ENCODE data around the gene DPP10.

DPP10 gene

DNA sequence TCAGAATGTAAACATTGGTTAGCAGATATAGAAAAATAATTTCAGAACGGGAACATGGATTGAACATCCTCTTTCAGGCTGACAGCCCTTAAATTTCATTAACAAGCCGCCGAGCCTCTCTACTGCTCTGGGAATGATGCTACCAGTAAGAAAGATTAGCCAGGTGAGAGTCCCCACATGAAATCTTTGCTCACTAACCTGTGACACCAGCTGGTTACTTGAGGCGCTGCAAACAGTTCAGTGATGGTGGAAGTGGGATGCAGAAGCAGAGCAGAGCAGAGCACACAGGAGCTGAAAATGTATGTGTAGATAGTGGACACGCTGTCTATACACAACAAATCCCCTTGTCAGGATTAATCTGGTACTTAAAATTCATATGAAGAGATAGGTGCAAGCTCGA, 721.1 kb downstream of the DPP10 start:
- no peak for DNase-seq

DNA sequence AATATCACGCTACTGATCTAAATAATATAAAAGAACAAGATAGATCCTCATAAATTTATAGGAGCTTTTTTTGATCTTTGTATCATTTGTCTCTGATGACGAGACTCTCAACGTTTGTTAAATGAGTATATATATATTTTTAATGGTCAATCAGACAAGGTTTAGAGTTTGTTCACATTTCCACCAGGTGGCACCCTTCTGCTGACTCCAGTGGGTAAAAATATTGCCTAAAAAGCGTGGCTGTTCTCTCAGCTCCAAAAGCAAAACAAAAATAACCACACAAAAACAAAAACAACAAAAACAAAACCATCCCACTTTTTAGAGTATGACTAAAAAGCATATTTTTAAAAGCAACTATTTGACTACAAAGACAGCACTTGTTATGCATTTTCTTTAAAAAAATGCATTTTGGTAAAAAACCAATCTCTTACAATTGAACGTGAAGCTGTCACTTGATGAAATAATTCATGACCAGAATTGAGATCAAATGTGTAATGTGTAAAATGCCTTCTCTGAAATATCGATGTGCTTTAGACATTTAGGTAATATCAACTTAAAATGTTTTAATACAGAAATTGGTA, 723.2 kb downstream of the DPP10 start:
- DNase-seq = peak; percentile 63

DNA sequence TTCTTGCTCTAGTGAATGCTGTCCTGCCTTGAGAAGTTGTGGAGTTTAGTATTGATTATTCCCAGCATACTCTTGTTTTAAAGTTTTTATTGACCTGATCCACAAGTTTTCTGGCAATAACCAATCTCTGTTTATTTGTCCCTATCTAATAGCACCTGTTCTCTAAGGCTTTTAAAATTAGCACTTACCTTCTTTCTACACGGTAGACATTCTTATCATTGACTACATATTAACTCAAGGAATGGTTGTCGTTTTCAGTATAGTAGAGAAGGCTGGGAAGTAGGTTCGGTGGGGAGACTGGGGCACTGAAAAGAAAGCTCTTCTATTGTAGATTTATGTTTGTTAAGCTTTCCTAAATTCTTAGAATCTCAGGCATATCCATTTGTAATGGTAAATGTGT, 726.0 kb downstream of the DPP10 start:
- DNase-seq = no peak

DNA sequence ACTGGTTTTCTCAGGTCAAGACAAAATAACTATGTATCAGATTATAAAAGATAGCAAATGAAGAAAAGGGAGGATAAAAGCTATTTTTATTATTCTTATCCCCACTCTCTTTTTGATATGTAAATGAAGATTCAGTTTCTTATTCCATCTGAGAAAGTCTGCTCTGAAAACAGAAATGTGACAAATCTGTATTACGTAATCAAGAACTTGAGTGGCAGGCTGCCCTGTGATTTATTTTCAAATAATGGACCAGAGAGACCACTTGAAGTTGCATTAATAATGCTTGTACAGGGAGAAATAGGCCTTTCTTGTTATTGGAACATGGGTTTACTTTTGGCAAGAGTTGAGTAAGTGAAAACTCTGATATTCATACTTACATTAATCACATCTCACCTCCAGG, 727.4 kb downstream of the DPP10 start:
- DNase-seq = no peak

DNA sequence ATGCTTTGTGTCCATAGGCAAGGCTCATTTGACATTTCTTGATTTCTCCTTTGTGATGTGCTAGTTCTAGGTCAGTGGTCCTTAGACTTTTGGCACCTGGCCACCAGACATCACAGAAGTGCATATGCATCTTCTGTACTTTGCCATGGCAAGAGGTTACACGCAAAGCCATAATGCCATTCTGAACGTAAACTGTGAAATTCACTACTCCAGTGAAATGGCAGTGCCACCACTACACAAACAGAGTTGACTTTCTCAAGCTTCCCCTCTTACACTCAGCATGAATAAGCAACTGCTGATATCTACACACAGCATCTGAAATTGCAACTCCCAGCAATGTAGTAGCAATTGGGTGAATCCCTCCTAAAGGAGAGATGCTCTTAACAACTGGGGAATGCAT, 729.3 kb downstream of the DPP10 start:
- no peak for DNase-seq

DNA sequence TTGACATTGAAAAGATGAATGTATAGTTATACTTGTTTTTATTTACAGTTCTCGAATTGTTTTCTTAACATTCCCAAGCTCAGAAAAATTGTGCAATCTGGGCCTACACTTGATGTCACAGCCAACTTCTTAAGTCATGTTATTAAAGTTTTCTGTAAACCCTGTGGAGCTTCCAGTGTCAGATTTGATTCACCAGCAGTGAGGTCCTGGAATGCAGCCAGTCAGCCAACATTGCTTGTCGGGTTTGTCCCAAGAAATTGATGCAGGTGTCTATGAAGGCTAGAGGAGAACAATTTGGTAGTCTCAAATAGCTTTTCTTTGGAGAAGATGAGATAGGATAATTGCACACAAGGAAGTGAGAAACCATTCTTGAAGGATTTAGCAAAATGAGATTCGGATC, 732.2 kb downstream of the DPP10 start:
- no peak for DNase-seq

DNA sequence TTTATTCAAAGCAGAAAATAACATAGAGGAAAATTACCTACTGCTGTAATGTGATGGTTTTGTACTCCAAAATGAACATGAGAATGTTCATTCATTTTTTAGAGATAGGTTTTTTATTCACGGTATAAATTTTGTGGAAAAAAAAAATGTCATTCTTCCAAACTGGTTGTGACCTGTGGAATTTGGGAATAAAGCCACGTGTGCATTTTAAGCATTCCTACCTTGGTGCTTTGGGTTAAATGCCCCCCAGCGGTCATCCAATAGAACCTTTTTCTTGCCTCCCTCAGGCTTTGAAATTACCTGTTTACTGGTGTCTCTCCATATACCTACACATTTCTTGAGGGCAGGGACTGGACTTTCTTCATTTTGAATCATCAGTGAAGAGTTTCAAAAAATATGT, 740.7 kb downstream of the DPP10 start:
- DNase-seq = no peak

DNA sequence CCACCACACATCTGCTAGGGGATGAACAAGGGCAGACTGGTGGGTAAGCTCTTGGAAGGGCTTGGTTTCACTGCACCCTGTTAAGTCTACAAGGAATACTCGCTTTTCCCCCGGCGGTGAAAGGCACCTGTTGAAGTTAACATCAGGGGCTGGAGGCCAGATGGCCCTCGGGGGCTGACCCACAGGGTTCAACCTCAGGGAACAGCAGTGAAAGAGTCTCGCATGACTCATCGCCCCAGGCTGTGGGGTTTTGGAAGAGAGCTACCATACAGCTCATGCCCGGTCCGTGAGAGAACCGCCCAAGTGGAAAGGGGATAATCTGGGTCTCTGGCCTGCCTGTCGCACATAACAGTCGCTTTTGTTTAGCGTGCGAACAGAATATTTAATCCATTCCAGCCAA, 748.0 kb downstream of the DPP10 start:
- no peak for DNase-seq

DNA sequence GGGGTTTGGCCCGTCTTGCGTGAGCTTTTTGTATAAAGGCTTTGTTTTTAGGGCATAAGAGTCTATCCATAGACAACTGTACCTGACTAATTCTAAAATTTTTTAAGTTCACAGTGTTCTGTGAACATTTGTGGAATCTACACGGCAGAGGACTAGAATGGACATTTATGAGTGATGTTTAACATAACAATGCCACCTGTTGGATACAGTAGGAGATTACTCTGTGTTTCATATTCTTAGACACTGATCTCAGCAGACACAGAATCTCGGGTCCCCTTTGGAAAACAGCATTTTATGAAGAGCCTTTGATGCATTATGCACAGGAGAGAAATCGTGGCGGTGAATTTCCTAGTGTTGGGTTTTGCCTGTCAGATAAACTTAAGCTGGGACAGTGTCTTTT, 752.2 kb downstream of the DPP10 start:
- no peak for DNase-seq

DNA sequence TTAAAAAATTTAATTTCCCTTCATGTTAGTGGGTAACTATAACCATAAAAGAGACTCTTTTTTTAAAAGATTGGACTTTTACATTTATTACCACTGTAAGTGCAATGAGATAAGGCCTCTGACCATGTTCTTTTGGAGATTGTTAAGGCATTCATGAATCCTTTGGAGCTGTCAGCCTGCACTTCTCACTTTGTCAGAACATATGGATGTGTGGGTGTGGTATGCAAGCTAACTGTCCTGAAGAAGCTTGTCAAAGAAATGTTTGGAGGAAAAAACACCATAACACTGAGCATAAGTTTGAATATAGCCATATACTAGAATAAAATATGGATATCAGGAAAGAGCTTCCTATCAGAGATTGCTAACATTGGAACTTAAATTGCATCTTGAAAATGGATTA, 754.1 kb downstream of the DPP10 start:
- no peak for DNase-seq

DNA sequence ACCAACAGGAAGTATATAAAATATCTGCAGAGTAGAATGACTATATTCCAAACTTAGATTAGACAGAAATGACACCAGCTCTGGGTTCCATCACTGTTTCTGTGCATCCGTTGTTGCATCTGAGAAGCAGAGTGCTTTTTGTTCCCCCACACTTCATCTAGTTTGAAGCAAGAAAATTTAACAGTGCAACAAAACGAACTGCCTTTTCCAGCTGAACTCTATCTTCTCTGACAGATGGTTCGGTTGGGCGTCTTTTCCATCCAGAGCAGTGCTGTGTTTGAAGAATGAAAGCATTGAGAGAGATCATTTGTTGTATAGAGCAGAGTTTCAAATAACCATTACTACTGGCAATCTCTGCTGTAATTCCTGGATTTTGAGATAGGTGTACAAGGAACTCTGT, 757.5 kb downstream of the DPP10 start:
- DNase-seq = no peak

DNA sequence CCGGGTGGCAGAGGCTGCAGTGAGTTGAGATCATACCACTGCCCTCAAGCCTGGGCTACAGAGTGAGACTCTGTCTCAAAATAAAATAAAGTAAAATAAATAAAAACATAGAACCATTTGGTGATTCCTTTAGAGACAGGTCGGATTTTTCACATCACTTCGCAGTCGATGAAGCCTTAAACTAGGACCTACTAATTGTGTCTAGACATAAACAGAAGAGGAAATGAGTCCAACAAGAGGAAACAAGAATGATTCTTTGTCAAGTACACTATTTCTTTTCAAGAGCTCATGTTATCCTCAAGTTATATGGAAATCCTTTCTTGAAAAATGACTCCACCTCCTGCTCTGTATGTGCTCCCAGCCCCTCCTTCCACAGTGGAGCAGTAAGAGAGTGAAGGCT, 758.9 kb downstream of the DPP10 start:
- DNase-seq = no peak

DNA sequence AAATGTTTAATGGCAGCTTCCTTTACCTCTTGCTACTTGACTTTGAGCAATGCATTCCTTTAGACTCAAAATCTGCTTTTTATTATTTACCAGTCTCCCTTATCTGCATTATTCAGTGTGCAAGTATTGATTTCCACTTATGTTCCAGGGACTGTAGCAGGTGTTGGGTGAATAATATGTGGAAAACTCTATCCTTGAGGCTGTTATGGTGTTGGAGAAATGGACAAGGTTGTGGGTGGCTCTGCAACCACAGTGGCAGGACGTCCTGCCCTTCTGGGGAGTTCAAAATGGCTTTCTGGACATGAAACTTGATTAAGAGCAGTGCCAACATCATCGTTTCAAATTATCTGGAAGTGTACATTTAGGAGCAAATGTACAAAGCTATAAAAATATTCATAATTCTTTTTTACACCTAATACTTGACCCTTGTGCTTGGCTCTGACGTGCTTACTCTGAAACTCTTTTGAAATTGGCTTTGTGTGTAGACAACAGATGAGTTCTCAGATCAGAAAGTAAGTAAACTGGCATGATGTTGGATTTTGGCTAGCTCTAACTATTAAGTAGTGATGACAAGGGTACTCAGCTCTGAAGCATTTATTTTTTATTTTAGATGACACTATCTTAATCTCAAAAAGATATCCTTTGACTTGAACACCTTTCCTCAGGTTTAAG, 766.2 kb downstream of the DPP10 start:
- DNase-seq = no peak

DNA sequence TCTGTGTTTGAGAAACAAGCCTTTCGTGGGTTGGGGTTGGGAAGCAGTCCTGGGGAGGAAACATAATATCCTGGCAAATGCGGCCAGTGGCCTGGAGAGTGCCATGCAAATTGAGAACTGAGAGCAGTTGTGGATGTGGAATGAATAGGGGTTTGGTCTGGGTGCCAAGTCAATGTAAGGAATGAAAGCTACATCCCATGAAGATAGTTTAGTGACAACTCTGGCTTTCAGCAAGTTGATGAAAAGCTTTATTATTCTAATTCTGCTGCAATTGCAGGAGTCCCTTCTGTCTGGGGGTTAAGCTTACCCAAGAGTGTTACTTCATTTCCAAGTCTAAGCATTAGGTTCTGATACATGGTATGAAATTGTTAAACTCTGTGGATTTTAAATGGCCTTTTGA, 771.6 kb downstream of the DPP10 start:
- no peak for DNase-seq

DNA sequence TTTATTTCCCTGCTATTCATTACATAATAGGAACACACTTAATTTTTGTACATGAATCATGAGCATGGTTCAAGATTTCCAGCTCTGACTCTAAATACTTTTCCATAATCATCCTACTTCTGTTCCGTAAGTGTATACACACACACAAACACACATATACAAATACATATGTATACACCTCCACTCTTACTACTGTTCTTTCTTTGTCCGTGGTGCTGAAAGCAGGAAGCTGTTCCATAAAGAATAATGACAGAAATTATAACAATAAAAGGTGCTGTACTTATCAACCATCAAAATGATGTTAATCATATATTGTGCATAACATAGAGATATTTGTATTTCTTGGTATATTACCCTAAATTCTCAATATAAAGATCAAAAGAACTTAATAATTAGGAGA, 776.9 kb downstream of the DPP10 start:
- DNase-seq = no peak

DNA sequence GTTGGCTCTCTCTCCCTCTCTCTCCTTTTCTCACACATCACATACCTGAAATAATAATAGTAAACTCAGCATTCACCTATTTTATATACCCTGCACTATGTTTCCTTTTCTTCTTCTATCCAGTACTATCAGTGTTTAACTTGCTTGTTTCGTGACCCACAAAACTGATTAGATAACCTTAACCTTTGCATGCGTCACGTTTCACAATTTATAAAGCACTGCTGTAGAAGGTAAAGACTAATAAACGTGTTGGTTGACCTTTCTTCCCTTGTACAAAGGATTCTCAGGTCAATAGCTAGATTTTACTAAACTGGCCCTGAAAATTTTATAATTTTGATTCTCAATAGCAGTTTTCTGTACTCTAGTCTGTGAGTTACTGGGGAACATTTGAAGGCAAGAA, 791.7 kb downstream of the DPP10 start:
- no peak for DNase-seq

DNA sequence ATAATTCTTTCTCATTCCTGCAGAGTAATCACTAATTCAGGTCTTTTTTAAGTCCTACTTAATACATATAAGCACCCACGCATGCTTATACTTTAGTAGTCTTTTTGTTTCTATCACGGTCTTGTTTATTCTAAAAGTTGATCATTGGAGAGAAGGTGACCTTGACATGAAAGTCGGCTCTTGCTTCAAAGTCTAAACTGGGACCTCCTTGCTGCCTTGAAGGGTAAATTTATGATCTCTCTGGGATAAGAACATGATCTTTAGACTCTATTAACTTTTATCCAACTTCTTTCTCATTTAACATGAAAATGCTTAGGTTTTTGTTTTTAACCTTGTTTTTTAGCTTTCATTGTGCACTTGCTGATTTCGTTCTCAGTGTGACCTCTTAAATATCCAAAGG, 792.3 kb downstream of the DPP10 start:
- DNase-seq = no peak

DNA sequence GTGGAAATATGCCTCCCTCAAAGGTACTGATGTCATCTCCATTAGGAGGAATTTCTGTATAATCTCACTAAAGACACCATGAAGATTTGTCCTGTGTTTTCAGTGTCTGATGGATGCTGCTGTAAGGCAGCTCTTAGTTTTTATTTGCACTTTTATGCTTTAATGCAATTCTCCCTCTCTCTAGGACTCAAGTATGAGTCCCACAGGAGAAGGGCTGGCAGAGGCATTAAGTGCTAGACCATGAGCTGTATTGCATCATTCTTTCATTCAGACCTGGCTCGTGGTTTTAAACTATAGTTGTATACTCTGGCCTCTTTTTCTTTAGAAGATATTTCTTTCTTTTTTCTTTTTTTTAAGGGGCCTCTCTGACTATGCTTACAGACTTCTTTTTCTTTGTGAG, 805.6 kb downstream of the DPP10 start:
- DNase-seq = no peak

DNA sequence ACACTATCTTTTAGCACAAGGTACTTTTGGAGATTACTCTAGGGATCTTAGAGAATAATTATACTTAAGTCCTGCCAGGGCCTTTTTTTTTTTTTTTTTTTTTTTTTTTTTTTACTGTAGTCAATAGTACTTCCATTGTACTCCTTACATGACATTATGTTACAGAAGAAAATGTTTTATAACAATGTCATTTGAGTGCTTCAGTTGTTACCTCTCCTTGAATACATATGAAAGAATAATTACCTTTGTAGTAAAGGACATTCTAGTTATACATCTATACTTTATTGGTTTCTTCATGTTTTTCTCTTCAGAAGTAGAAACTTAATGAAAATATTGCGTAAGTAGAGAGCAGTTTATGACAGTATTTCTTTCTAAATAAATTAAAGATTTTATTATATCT, 834.9 kb downstream of the DPP10 start:
- no peak for DNase-seq

DNA sequence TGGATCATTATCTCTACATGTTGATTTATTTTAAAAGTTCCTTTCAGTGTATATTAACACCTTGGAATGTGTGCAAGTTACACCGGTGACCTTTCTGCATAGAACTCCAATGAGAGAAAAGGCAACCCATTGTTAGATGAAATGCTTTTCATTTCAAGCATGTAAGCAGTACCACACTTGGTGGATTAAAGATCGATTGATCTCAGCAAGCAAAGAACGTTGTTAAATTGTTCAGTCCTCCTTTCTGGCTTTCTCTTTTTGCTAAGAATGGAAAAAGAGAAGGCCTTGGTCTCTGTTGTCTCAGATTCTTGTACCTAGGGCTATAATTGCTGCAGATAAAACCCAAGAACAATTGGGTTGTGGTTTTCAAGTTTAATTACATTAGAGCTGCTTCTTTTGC, 843.0 kb downstream of the DPP10 start:
- no peak for DNase-seq

DNA sequence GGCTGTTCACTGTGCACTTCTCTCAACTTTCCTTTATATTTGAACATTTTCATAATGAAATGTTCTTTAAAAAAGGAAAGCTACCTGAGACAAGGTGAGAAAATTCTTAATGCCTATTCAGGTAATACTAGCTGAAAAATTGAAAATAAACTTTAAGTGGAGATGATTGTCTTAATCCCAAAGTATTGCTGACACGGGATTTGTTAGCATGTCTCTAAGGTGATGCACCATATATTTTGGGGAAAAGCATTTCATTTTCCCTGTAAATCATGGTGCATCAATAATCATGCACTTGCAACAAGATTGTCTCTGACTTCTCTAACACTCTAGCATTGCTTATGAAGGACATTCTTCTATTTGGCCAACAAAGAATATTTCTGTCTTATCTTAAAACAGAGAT, 848.0 kb downstream of the DPP10 start:
- DNase-seq = no peak

DNA sequence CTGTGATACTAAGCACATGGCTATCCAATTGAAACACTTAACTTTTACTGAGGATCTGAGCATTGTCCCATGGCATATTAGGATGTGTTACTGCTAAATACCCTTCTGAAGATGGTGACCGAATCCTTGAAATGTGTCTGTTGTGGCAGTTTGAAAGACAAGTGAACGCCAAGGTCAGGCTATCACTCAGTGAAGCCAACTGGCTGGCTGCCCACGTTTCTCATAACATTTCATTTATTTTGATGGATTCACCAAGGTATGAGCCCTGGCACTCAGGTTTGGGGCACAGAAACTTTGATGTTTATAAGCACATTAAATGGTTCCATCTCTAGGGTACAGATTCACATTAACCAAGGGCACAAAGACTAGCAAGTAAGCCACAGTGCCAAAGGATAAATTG, 850.3 kb downstream of the DPP10 start:
- DNase-seq = no peak

DNA sequence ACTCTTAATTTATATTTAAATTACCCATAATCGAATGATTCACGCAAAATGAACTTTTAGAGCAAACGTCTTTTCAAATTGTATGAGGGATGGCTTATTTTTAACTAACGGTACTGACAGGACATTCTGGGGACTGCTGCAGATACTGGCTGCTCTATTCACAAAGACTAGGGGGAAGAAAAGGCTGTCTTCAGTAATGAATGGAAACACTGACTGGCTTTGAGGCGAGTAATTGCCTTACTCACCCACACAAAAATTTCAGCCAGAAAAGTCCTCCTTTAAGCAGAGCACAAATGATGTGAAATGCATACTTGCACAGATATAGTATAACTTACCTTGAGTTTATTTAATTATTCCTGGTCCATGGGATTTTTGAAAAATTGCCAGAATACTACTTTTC, 852.6 kb downstream of the DPP10 start:
- no peak for DNase-seq

DNA sequence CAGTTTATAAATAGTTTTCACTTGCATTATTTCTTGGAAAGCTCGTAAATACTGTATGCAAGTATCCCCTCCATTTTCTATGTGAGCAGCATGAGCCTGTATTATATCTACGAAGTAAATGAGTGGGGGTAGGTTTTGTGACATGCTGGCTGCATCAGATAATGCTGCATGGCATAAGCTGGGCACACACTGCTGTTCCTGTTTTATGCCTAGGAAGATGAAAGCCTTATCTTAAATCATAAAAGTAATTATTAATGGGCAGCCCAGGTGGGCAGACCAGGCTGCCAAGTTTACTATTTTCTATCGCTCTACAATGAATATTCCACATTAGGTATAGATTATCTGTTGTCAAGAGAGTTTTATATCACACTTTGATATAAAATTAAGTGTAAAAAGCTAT, 854.6 kb downstream of the DPP10 start:
- no peak for DNase-seq

DNA sequence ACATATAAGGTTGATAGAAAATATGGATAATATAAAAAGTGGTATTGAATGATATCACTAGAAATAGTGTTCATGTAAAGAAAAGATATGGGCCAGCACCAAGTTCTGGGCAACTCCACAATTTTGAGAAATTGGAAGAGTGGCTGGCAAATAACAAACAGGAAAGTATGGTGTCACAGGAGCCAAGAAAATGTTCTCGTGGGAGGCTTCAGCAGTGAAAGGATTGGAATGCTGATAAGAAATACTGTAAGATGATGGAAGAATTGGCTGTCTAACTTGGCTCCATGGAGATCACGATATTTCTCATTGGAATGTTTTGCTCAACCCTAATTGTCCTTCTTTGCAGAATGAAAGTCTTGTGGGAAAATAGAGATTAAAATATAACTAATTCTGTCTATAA, 856.8 kb downstream of the DPP10 start:
- DNase-seq = no peak

DNA sequence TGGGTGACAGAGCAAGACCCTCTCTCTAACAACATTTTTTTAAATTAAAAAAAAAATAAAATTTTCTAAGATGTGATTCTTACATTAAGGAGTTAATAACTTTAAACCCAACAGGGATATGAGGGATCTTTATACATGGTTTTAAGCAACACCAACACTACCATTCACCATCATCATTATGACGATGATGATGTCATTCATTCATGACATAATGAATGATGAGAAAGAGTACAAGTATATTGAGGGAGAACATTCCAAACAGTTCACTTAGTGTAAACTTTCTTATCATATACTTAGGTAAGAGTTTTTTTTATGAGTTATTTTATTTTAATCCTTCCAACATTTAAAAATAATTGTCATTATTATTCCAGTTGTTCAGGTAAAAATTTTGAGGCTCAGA, 863.3 kb downstream of the DPP10 start:
- no peak for DNase-seq

All from hematopoietic multipotent progenitor cell treated with erythropoietin and hydrocortisone succinate and interleukin-3 and kit ligand, for 6 days (in vitro differentiated cells).